ENCODE data around the gene WWOX. TPM values are rescaled to one million over a fixed set of nuclear protein-coding genes. Genes with fewer than 3 reads are reported as not detected.

Gene WWOX
- total RNA-seq, 6 experiments from 2014 or later: 13.0 to 24.3 (median 16.5) TPM

GRCh38 chr16:78170494-78170933 lies 71.1 kb downstream of the WWOX start:
- H3K36me3 ChIP-seq: no peaks in the 10 kb centered on the region
- 95% methylated on average over 2 of the region's 2 CpGs for WGBS (ENCODE audit: insufficient coverage, low coverage, low lambda C conversion rate, missing lambda C conversion rate)
- H3K9me3 ChIP-seq: no peaks in the 10 kb centered on the region
- no peak overlapping the region for H3K27ac ChIP-seq
- DNase-seq (no peak), ATAC-seq (no peak)
- H3K4me3 ChIP-seq: no peak overlapping the region
- no peaks in the 10 kb centered on the region for H3K4me1 ChIP-seq
- TF ChIP-seq POLR2A (IDR thresholded peaks at IDR 0.05) (no peak), CTCF (IDR thresholded peaks at IDR 0.05) (no peak)
- no peaks in the 10 kb centered on the region for H3K27me3 ChIP-seq
- intact Hi-C loops (cut with DNase I): no loop called here

DNA sequence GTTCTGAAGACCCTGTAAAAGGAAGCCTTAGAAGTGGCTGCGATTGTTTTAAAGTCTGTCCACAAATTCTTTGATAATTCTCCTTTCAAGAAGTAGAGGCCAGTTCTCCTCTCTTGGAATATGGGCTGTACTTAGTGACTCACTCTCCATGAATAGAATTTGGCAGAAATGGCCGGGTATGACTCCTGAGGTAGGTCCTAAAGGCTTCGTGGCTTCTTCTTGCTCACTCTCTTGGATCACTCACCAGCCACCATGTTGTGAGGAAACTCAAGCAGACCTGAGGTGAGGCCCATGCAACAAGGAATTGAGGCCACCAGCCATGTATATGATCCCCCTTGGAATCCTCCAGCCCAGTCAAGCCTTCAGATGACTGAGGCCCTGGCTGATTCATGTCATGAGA lies 75.8 kb downstream of the WWOX start:
- intact Hi-C loops (cut with DNase I): no loop called here
- H3K4me1 ChIP-seq: no peaks in the 10 kb centered on the region
- H3K27me3 ChIP-seq: no peaks in the 10 kb centered on the region
- no peaks in the 10 kb centered on the region for H3K36me3 ChIP-seq
- ATAC-seq (no peak), DNase-seq (no peak)
- TF ChIP-seq POLR2A (IDR thresholded peaks at IDR 0.05) (no peak), CTCF (IDR thresholded peaks at IDR 0.05) (no peak)
- no peaks in the 10 kb centered on the region for H3K9me3 ChIP-seq
- WGBS (ENCODE audit: insufficient coverage, low coverage, low lambda C conversion rate, missing lambda C conversion rate): 100% methylated on average over 2 of the region's 3 CpGs
- H3K27ac ChIP-seq: no peak overlapping the region
- H3K4me3 ChIP-seq: no peak overlapping the region

- Histone ChIP-seq H3K9me3 (no peaks in the 10 kb centered on the region), H3K36me3 (no peaks in the 10 kb centered on the region), H3K27me3 (no peaks in the 10 kb centered on the region), H3K4me1 (no peaks in the 10 kb centered on the region), H3K27ac (no peak overlapping the region), H3K4me3 (no peak overlapping the region)
- TF ChIP-seq CTCF (IDR thresholded peaks at IDR 0.05): no peak
- TF ChIP-seq POLR2A (IDR thresholded peaks at IDR 0.05): no peak
- DNase-seq: no peak
- no peak for ATAC-seq
- WGBS (ENCODE audit: insufficient coverage, low coverage, low lambda C conversion rate, missing lambda C conversion rate): 94% methylated on average over 5 of the region's 5 CpGs
- intact Hi-C loops (cut with DNase I): no loop called here
Measured at GRCh38 chr16:78176435-78176834, 77.0 kb downstream of the WWOX start.

- WGBS (ENCODE audit: insufficient coverage, low coverage, low lambda C conversion rate, missing lambda C conversion rate): 97% methylated on average over 5 of the region's 5 CpGs
- H3K4me1 ChIP-seq: no peaks in the 10 kb centered on the region
- TF ChIP-seq POLR2A (IDR thresholded peaks at IDR 0.05) (no peak), CTCF (IDR thresholded peaks at IDR 0.05) (no peak)
- ATAC-seq: no peak
- no peaks in the 10 kb centered on the region for H3K27me3 ChIP-seq
- no peak overlapping the region for H3K27ac ChIP-seq
- intact Hi-C loops (cut with DNase I): no loop called here
- no peaks in the 10 kb centered on the region for H3K9me3 ChIP-seq
- no peak overlapping the region for H3K4me3 ChIP-seq
- H3K36me3 ChIP-seq: no peaks in the 10 kb centered on the region
- DNase-seq: no peak
Measured at GRCh38 chr16:78177218-78177617, 77.8 kb downstream of the WWOX start.

- intact Hi-C loops (cut with DNase I): no loop called here
- TF ChIP-seq CTCF (IDR thresholded peaks at IDR 0.05) (no peak), POLR2A (IDR thresholded peaks at IDR 0.05) (no peak)
- no peak for DNase-seq
- Histone ChIP-seq H3K27me3 (no peaks in the 10 kb centered on the region), H3K9me3 (no peaks in the 10 kb centered on the region), H3K27ac (no peak overlapping the region), H3K4me1 (no peaks in the 10 kb centered on the region), H3K4me3 (no peak overlapping the region), H3K36me3 (no peaks in the 10 kb centered on the region)
- 69% methylated on average over 2 of the region's 3 CpGs for WGBS (ENCODE audit: insufficient coverage, low coverage, low lambda C conversion rate, missing lambda C conversion rate)
- ATAC-seq: no peak
Measured at GRCh38 chr16:78177987-78178386, 78.5 kb downstream of the WWOX start.

Measured in right lobe of liver (tissue), 6 donors.